Endodermal cell (in vitro differentiated cells): ENCODE results near the gene EPB41. TPM values are rescaled to one million over a fixed set of nuclear protein-coding genes. Genes with fewer than 3 reads are reported as not detected.

Experiments used
- DNase-seq: peaks from one replicate; pipeline ENCODE4 v3.0.0-alpha.2; 2017
- H3K27ac ChIP-seq: 2 replicates; pipeline ENCODE4 v1.5.1; 2013; ENCODE audit warnings: mild to moderate bottlenecking, low read depth, low read length, moderate library complexity
- H3K27me3 ChIP-seq: 2 replicates; pipeline ENCODE4 v1.6.1; 2013; ENCODE audit warnings: mild to moderate bottlenecking, low read length, moderate library complexity; ENCODE audit not compliant: insufficient read depth, control insufficient read depth, poor library complexity, severe bottlenecking
- H3K36me3 ChIP-seq: 2 replicates; pipeline ENCODE4 v1.7.0; 2013; ENCODE audit warnings: mild to moderate bottlenecking, low read length, moderate library complexity; ENCODE audit not compliant: control insufficient read depth, insufficient read depth
- H3K4me1 ChIP-seq: one replicate; pipeline ENCODE4 v1.7.0; 2013; ENCODE audit warnings: low read length; ENCODE audit not compliant: control insufficient read depth, insufficient read depth
- H3K4me3 ChIP-seq: 2 replicates; pipeline ENCODE4 v1.5.1; 2013; ENCODE audit warnings: mild to moderate bottlenecking, low read length, moderate library complexity
- H3K9ac ChIP-seq: 2 replicates; pipeline ENCODE4 v1.6.1; 2013; ENCODE audit warnings: mild to moderate bottlenecking, low read length, moderate library complexity; ENCODE audit not compliant: poor library complexity, severe bottlenecking; ENCODE audit errors: extremely low read depth
- H3K9me3 ChIP-seq: 2 replicates; pipeline ENCODE4 v1.6.1; 2013; ENCODE audit warnings: mild to moderate bottlenecking, low read length, moderate library complexity; ENCODE audit not compliant: control insufficient read depth
- H3K27ac Mint-ChIP-seq: 2 replicates; pipeline ENCODE4 v1.8.0; 2020; ENCODE audit warnings: mixed read lengths
- H3K27me3 Mint-ChIP-seq: 2 replicates; pipeline ENCODE4 v1.8.0; 2021; ENCODE audit warnings: mild to moderate bottlenecking, mixed read lengths; ENCODE audit not compliant: insufficient read depth
- H3K36me3 Mint-ChIP-seq: 2 replicates; pipeline ENCODE4 v1.8.0; 2020; ENCODE audit warnings: low read depth, mixed read lengths
- H3K4me1 Mint-ChIP-seq: 2 replicates; pipeline ENCODE4 v1.8.0; 2020; ENCODE audit warnings: mixed read lengths
- H3K4me3 Mint-ChIP-seq: 2 replicates; pipeline ENCODE4 v1.8.0; 2020; ENCODE audit warnings: mild to moderate bottlenecking, moderate library complexity, mixed read lengths
- H3K9me3 Mint-ChIP-seq: 2 replicates; pipeline ENCODE4 v1.8.0; 2020; ENCODE audit warnings: mild to moderate bottlenecking, mixed read lengths
- WGBS, 2 experiments: methylation state at CpG; one replicate each; pipeline versions ENCODE4 v1.1.5 to v1.1.7; 2013; ENCODE audit warnings: missing lambda C conversion rate in 2 of 2, mixed read lengths in 1 of 2; ENCODE audit not compliant: insufficient coverage in 1 of 2, insufficient read length in 1 of 2; 5-methylcytosine and 5-hydroxymethylcytosine counted together
- total RNA-seq, 2 donors: library from RNA; stranded (reverse); fragmentation: NEBNext Ultra II Directional in 1 of 2; extraction: Animal tissue kit (Norgen Biotek cat#: 25700) in 1 of 2; gene quantifications; 2 replicates in 1 of 2; 3 replicates in 1 of 2; pipeline ENCODE4 v1.2.1, GENCODE V29; 2021
- TF ChIP-seq, protein P1 (sequence below): fragments of 200-600 bp; sonication (generic); conservative IDR thresholded peaks from 2 replicates; pipeline ENCODE4 v1.5.0; 2021; ENCODE audit warnings: antibody characterized with exemption, mild to moderate bottlenecking

EPB41 gene
- total RNA-seq, 2 donors from 2014 or later, result 60.3 to 91.0 TPM

- H3K4me3 Mint-ChIP-seq, result no peak overlapping the region
- Histone ChIP-seq H3K27me3 (no peaks in the 10 kb centered on the region), H3K36me3 (no peaks in the 10 kb centered on the region), H3K4me1 (peaks cover 3% of the 10 kb centered on the region), H3K9me3 (no peaks in the 10 kb centered on the region), H3K9ac (no peak overlapping the region), H3K27ac (no peak overlapping the region), H3K4me3 (no peak overlapping the region)
- TF ChIP-seq, protein P1, sequence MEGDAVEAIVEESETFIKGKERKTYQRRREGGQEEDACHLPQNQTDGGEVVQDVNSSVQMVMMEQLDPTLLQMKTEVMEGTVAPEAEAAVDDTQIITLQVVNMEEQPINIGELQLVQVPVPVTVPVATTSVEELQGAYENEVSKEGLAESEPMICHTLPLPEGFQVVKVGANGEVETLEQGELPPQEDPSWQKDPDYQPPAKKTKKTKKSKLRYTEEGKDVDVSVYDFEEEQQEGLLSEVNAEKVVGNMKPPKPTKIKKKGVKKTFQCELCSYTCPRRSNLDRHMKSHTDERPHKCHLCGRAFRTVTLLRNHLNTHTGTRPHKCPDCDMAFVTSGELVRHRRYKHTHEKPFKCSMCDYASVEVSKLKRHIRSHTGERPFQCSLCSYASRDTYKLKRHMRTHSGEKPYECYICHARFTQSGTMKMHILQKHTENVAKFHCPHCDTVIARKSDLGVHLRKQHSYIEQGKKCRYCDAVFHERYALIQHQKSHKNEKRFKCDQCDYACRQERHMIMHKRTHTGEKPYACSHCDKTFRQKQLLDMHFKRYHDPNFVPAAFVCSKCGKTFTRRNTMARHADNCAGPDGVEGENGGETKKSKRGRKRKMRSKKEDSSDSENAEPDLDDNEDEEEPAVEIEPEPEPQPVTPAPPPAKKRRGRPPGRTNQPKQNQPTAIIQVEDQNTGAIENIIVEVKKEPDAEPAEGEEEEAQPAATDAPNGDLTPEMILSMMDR, result no peak
- H3K27me3 Mint-ChIP-seq, result peaks cover 20% of the 10 kb centered on the region
- H3K36me3 Mint-ChIP-seq, result no peaks in the 10 kb centered on the region
- H3K9me3 Mint-ChIP-seq, result no peaks in the 10 kb centered on the region
- no peak for DNase-seq
- H3K27ac Mint-ChIP-seq, result no peak overlapping the region
- WGBS, 2 experiments, result 88 to 93% methylated on average over 2 of the region's 2 CpGs
- H3K4me1 Mint-ChIP-seq, result peaks cover 7% of the 10 kb centered on the region
Measured at GRCh38 chr1:28890836-28891235, 23.5 kb upstream of the EPB41 start.

- peaks cover 3% of the 10 kb centered on the region for H3K4me1 ChIP-seq
- H3K4me1 Mint-ChIP-seq, result peaks cover 7% of the 10 kb centered on the region
- H3K36me3 ChIP-seq, result no peaks in the 10 kb centered on the region
- WGBS, 2 experiments, result 84 to 86% methylated on average over 1 to 2 of the region's 2 CpGs
- no peak overlapping the region for H3K9ac ChIP-seq
- H3K4me3 Mint-ChIP-seq, result no peak overlapping the region
- H3K4me3 ChIP-seq, result no peak overlapping the region
- no peaks in the 10 kb centered on the region for H3K36me3 Mint-ChIP-seq
- no peak overlapping the region for H3K27ac ChIP-seq
- no peak for DNase-seq
- no peak overlapping the region for H3K27ac Mint-ChIP-seq
- no peaks in the 10 kb centered on the region for H3K9me3 Mint-ChIP-seq
- H3K9me3 ChIP-seq, result no peaks in the 10 kb centered on the region
- TF ChIP-seq, protein P1, result no peak
- no peaks in the 10 kb centered on the region for H3K27me3 ChIP-seq
- H3K27me3 Mint-ChIP-seq, result peaks cover 16% of the 10 kb centered on the region
Measured at GRCh38 chr1:28891256-28891655, 23.1 kb upstream of the EPB41 start.

DNA sequence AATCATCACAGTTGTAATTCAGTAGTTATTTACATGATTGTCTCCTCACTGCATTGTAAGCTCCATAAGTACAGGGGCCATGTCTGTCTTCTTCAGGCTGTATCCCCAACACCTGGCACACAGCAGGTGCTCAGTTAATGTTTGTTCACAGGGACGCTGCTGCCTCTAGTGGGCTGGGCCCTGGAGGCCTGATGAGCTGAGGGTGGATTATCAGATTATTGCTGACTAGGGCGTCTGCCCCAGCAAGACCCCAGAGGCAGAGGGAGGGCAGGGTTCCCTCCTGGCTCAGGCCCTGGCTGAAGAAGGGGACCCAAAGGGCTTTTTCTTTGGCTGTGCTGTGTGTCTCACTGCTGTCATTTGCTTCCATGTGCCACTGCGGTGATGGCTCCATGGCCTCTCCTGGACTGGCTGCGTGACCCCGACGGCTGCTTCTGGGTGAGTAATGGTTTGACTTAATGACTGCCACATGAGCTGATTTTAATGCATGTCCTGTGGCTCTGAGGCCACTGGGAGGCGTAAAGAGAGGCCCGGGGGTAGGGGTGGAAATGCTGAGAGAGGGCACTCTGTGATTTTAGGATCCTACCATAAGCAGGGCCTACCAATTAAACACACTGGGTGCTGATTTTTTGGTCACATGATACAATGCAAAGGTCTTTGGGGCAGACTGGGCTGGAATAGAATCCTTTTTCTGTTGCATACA lies 20.8 kb upstream of the EPB41 start:
- Mint-ChIP-seq H3K27ac (peak overlapping the region; percentile 83), H3K4me3 (no peak overlapping the region), H3K4me1 (peaks cover 2% of the 10 kb centered on the region), H3K36me3 (no peaks in the 10 kb centered on the region), H3K27me3 (peaks cover 7% of the 10 kb centered on the region), H3K9me3 (no peaks in the 10 kb centered on the region)
- Histone ChIP-seq H3K4me3 (no peak overlapping the region), H3K27me3 (no peaks in the 10 kb centered on the region), H3K9me3 (no peaks in the 10 kb centered on the region), H3K36me3 (no peaks in the 10 kb centered on the region), H3K4me1 (peaks cover 3% of the 10 kb centered on the region), H3K9ac (no peak overlapping the region), H3K27ac (no peak overlapping the region)
- DNase-seq, result peak; percentile 84
- TF ChIP-seq, protein P1, result peak; percentile 76
- 75 to 90% methylated on average over 2 to 8 of the region's 8 CpGs for WGBS, 2 experiments
